ENCODE measurements around the gene BDP1.
"Not testable (repeated sequence)": the region's sequence is repeated elsewhere in the genome, so short reads cannot be mapped to it uniquely, and the experiment has no call there.

DNA sequence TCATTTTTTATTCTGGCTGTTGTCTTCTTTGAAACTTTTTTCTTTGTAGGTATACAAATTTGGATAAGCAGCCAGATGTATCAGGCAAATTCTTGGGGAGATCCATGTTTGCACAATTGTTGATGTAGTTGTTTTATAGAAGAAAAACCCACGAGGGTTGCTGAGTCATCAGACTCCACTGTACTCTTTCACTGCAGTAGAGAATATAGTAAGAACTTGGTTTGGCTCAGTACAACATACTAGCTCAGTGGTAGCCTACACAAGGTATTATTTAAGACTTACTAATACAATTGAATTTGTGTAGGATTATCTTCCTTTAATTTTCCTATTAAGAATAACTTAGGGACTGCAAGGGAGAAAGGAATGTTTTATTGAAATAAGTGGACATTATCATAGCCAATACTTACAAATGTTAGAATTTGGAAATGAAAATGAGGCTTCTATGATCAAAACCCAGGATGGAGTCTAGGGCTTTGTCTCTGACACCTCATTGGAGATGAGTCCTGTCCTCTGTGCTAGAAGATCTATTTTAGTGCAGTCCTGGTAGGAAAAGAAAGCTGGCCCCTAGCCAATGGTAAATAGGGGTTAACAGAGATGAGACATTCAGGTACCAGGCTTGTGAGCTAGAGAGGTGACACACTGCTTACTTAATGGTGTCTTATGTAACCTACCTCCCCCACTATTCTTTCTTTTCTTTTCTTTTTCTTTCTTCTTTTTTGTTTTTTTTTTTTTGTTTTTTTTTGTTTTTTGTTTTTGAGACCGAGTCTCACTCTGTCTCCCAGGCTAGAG lies 28.6 kb upstream of the BDP1 start:
- not testable (repeated sequence) for TF ChIP-seq LEF1 (IDR thresholded peaks at IDR 0.05; ENCODE audit: borderline replicate concordance); HDGF (IDR thresholded peaks at IDR 0.05; ENCODE audit: borderline replicate concordance); FOXA1 (IDR thresholded peaks at IDR 0.05)
- TF ChIP-seq, protein P1, sequence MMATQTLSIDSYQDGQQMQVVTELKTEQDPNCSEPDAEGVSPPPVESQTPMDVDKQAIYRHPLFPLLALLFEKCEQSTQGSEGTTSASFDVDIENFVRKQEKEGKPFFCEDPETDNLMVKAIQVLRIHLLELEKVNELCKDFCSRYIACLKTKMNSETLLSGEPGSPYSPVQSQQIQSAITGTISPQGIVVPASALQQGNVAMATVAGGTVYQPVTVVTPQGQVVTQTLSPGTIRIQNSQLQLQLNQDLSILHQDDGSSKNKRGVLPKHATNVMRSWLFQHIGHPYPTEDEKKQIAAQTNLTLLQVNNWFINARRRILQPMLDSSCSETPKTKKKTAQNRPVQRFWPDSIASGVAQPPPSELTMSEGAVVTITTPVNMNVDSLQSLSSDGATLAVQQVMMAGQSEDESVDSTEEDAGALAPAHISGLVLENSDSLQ (IDR thresholded peaks at IDR 0.05), result not testable (repeated sequence)
